C4-2B (cell line): ENCODE measurements around the gene NCOA4.

Experiments used
- ZFX ChIP-seq: fragments of 450-650 bp; IDR thresholded peaks from 2 replicates; pipeline ENCODE4 v1.6.1; 2017
- TF ChIP-seq, protein P1 (sequence below): fragments of 450-650 bp; conservative IDR thresholded peaks from 2 replicates; pipeline ENCODE4 v1.5.1; 2017; ENCODE audit warnings: mild to moderate bottlenecking

DNA sequence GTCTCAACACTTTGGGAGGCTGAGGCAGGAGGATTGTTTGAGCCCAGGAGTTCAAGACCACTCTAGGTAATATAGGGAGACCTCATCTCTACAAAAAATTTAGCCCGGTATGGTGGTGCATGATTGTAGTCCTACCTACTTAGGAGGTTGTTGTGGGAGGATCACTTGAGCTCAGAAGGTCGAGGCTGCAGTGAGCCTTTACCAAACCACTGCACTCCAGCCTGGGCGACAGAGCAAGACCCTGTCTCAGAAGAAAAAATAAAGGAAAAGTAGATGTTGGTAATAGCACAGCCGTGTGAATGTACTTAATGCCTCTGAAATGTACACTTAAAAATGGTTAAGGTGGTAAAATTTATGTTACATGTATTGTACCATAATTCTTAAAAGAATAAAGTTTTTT, 32.9 kb downstream of the NCOA4 start:
- TF ChIP-seq, protein P1, sequence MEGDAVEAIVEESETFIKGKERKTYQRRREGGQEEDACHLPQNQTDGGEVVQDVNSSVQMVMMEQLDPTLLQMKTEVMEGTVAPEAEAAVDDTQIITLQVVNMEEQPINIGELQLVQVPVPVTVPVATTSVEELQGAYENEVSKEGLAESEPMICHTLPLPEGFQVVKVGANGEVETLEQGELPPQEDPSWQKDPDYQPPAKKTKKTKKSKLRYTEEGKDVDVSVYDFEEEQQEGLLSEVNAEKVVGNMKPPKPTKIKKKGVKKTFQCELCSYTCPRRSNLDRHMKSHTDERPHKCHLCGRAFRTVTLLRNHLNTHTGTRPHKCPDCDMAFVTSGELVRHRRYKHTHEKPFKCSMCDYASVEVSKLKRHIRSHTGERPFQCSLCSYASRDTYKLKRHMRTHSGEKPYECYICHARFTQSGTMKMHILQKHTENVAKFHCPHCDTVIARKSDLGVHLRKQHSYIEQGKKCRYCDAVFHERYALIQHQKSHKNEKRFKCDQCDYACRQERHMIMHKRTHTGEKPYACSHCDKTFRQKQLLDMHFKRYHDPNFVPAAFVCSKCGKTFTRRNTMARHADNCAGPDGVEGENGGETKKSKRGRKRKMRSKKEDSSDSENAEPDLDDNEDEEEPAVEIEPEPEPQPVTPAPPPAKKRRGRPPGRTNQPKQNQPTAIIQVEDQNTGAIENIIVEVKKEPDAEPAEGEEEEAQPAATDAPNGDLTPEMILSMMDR: no peak
- TF ChIP-seq ZFX: no peak
